ENCODE measurements around the gene SP7.

DNA sequence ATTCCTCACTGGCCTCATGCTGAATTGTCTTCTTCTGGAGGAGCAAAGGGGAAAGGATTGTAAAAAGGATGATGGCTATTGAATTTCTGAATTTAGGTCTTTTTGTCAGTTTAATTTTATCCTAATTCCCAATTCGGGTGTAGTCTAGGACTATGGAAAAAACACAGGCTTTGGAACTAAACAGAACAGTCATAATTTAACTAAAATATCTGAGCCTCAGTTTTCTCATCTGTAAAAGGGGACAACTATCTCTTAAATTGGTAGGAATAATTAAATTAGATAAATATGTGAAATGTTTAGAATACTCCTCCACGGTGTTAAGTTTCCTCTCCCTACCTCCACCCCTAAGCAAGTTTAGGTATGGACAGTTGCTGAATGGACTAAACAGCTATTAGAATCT is 40.6 kb upstream of the SP7 start:
- TF ChIP-seq KDM1A (IDR thresholded peaks at IDR 0.05; ENCODE audit: borderline replicate concordance) (no peak), PML (IDR thresholded peaks at IDR 0.05; ENCODE audit: low read length) (no peak), JUNB (IDR thresholded peaks at IDR 0.05) (no peak), YY1 (IDR thresholded peaks at IDR 0.05; ENCODE audit: low read depth, low read length) (no peak), FOXM1 (IDR thresholded peaks at IDR 0.05; ENCODE audit: low read depth, low read length) (no peak), EZH2 (IDR thresholded peaks at IDR 0.05; ENCODE audit: borderline replicate concordance, control insufficient read depth, low read depth, low read length) (no peak), SRF (IDR thresholded peaks at IDR 0.05; ENCODE audit: low read depth in 2 of 2, low read length in 2 of 2) (no peak), SPI1 (IDR thresholded peaks at IDR 0.05; ENCODE audit: borderline replicate concordance, insufficient read depth, low read depth, low read length) (no peak), JUND (IDR thresholded peaks at IDR 0.05; ENCODE audit: low read depth, low read length) (no peak), CHD4 (IDR thresholded peaks at IDR 0.05) (no peak)
- TF ChIP-seq, protein P1, sequence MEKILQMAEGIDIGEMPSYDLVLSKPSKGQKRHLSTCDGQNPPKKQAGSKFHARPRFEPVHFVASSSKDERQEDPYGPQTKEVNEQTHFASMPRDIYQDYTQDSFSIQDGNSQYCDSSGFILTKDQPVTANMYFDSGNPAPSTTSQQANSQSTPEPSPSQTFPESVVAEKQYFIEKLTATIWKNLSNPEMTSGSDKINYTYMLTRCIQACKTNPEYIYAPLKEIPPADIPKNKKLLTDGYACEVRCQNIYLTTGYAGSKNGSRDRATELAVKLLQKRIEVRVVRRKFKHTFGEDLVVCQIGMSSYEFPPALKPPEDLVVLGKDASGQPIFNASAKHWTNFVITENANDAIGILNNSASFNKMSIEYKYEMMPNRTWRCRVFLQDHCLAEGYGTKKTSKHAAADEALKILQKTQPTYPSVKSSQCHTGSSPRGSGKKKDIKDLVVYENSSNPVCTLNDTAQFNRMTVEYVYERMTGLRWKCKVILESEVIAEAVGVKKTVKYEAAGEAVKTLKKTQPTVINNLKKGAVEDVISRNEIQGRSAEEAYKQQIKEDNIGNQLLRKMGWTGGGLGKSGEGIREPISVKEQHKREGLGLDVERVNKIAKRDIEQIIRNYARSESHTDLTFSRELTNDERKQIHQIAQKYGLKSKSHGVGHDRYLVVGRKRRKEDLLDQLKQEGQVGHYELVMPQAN (conservative IDR thresholded peaks at IDR 0.05): no peak
- TF ChIP-seq, protein P2, sequence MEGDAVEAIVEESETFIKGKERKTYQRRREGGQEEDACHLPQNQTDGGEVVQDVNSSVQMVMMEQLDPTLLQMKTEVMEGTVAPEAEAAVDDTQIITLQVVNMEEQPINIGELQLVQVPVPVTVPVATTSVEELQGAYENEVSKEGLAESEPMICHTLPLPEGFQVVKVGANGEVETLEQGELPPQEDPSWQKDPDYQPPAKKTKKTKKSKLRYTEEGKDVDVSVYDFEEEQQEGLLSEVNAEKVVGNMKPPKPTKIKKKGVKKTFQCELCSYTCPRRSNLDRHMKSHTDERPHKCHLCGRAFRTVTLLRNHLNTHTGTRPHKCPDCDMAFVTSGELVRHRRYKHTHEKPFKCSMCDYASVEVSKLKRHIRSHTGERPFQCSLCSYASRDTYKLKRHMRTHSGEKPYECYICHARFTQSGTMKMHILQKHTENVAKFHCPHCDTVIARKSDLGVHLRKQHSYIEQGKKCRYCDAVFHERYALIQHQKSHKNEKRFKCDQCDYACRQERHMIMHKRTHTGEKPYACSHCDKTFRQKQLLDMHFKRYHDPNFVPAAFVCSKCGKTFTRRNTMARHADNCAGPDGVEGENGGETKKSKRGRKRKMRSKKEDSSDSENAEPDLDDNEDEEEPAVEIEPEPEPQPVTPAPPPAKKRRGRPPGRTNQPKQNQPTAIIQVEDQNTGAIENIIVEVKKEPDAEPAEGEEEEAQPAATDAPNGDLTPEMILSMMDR (IDR thresholded peaks at IDR 0.05 in 2 of 3, conservative IDR thresholded peaks at IDR 0.05 in 1 of 3; ENCODE audit: control insufficient read depth in 2 of 3, extremely low read depth in 1 of 3, insufficient read depth in 1 of 3, low read depth in 3 of 3, low read length in 3 of 3): no peak
